ENCODE results near the gene HDAC9. TPM values are rescaled to one million over a fixed set of nuclear protein-coding genes. Genes with fewer than 3 reads are reported as not detected.

The HDAC9 gene
- total and polyA plus RNA-seq, 2 of the 13 experiments (the other 11 are each of a cell fraction or from before 2014, with no cell fraction given): 0.05 to 0.07 TPM

DNA sequence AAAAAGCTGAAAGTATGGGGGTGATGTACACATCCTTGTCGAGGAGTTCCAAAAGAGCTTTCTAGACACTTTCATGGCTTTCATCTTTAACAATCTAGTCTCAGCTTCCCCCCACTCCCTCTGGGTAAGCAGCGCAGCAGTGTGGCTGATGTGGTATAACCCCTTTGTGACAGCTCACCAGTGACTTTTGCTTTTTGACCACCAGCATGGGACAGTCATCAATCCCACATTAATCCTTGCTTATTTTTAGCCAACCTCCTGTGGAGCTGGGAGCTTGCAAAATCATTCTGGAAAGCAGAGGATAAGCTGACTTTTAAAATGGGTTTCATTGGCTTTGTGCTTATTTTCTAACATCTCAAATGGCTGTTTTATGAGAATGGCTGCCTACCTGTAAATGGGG lies 272.7 kb downstream of the HDAC9 start:
- intact Hi-C loops (cut with micrococcal nuclease; ENCODE audit: unreplicated experiment): no loop called here
- Histone ChIP-seq H3K79me2 (ENCODE audit: insufficient read depth, low read length) (no peaks in the 10 kb centered on the region), H3K27me3 (ENCODE audit: control insufficient read depth in 1 of 2, insufficient read depth in 2 of 2, low read length in 2 of 2) (no peaks in the 10 kb centered on the region), H3K36me3 (replicated peaks in 1 of 2; ENCODE audit: control insufficient read depth in 1 of 2, insufficient read depth in 2 of 2, low read length in 2 of 2) (no peaks in the 10 kb centered on the region), H3K4me2 (ENCODE audit: low read depth, low read length) (no peak overlapping the region), H3K4me3 (replicated peaks in 1 of 3; ENCODE audit: insufficient read depth in 1 of 3, low read depth in 2 of 3, low read length in 3 of 3) (no peak overlapping the region), H3K9ac (ENCODE audit: insufficient read depth, low read depth, low read length) (no peak overlapping the region), H3K9me3 (ENCODE audit: low read length) (peaks cover 36% of the 10 kb centered on the region), H3K4me1 (ENCODE audit: insufficient read depth, low read length) (no peaks in the 10 kb centered on the region), H3K27ac (ENCODE audit: extremely low read length, insufficient read depth, low read length) (no peak overlapping the region), H2AFZ (ENCODE audit: low read length) (no peak overlapping the region), H4K20me1 (ENCODE audit: insufficient read depth, low read length) (no peaks in the 10 kb centered on the region)
- ATAC-seq: no peak
- TF ChIP-seq CCDC6 (CRISPR knock-in tag; IDR thresholded peaks at IDR 0.05) (no peak), ZNF660 (CRISPR knock-in tag; IDR thresholded peaks at IDR 0.05; ENCODE audit: borderline replicate concordance, low read depth) (no peak), KDM4B (CRISPR knock-in tag; IDR thresholded peaks at IDR 0.05) (no peak), ZNF629 (CRISPR knock-in tag; conservative IDR thresholded peaks at IDR 0.05) (no peak), RARG (CRISPR knock-in tag; IDR thresholded peaks at IDR 0.05; ENCODE audit: low read depth) (no peak), ZNF451 (CRISPR knock-in tag; IDR thresholded peaks at IDR 0.05) (no peak), ZNF562 (CRISPR knock-in tag; IDR thresholded peaks at IDR 0.05; ENCODE audit: borderline replicate concordance) (no peak), ZBTB42 (CRISPR knock-in tag; IDR thresholded peaks at IDR 0.05) (no peak), TEAD2 (CRISPR knock-in tag; IDR thresholded peaks at IDR 0.05) (no peak), DR1 (CRISPR knock-in tag; IDR thresholded peaks at IDR 0.05) (no peak), ZNF335 (CRISPR knock-in tag; IDR thresholded peaks at IDR 0.05) (no peak), ZNF354B (CRISPR knock-in tag; IDR thresholded peaks at IDR 0.05) (no peak), FIP1L1 (IDR thresholded peaks at IDR 0.05; ENCODE audit: borderline replicate concordance, insufficient read depth, low read depth, low read length) (no peak), ZNF230 (CRISPR knock-in tag; IDR thresholded peaks at IDR 0.05) (no peak)
- TF ChIP-seq, protein P1, sequence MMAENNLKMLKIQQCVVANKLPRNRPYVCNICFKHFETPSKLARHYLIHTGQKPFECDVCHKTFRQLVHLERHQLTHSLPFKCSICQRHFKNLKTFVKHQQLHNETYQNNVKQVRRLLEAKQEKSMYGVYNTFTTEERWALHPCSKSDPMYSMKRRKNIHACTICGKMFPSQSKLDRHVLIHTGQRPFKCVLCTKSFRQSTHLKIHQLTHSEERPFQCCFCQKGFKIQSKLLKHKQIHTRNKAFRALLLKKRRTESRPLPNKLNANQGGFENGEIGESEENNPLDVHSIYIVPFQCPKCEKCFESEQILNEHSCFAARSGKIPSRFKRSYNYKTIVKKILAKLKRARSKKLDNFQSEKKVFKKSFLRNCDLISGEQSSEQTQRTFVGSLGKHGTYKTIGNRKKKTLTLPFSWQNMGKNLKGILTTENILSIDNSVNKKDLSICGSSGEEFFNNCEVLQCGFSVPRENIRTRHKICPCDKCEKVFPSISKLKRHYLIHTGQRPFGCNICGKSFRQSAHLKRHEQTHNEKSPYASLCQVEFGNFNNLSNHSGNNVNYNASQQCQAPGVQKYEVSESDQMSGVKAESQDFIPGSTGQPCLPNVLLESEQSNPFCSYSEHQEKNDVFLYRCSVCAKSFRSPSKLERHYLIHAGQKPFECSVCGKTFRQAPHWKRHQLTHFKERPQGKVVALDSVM (CRISPR knock-in tag; IDR thresholded peaks at IDR 0.05): no peak
- POLR2A ChIA-PET: no interaction called here
- BruUV-seq (replicated peaks): no TSS peak
- WGBS (ENCODE audit: low lambda C conversion rate): 3% methylated on average over 2 of the region's 2 CpGs
- CTCF ChIA-PET (ENCODE audit: low intra/inter-chr PET ratio, low total read pairs): no interaction called here
- no peak for DNase-seq (ENCODE audit: low spot score)
- FAIRE-seq: no peak
- in situ Hi-C loops (cut with HindIII; ENCODE audit: extremely low pct_ligation_motif_present, low pct_unique_long_range_greater_than_20kb): no loop called here
